MM.1S (cell line): ENCODE measurements around the gene VDAC1.

Experiments
- CTCF ChIP-seq: fragments of 300-600 bp; sonication (generic); IDR thresholded peaks from 2 replicates; pipeline ENCODE4 v1.5.1; 2016; ENCODE audit warnings: antibody characterized with exemption, low read length, mixed read lengths
- EZH2 ChIP-seq: fragments of 300-600 bp; sonication (generic); optimal IDR thresholded peaks from 2 replicates; pipeline ENCODE3; 2017; ENCODE audit warnings: low read depth, mild to moderate bottlenecking, antibody characterized with exemption, low read length, mixed read lengths

- TF ChIP-seq CTCF (no peak), EZH2 (no peak)
These were observed 38.7 kb downstream of the VDAC1 start for GRCh38 chr5:133966090-133966489.
